Left forelimb (tissue), 1 donor: ENCODE data around the gene POLD2.

Experiments used
- DNase-seq: peaks from one replicate; pipeline ENCODE4 v3.0.0-alpha.2; 2018; ENCODE audit warnings: low spot score

POLD2 gene

GRCh38 chr7:44081266-44081748 is 42.0 kb downstream of the POLD2 start:
- no peak for DNase-seq

GRCh38 chr7:44080686-44081265 is 42.6 kb downstream of the POLD2 start:
- no peak for DNase-seq

GRCh38 chr7:44080118-44080517 is 43.2 kb downstream of the POLD2 start:
- no peak for DNase-seq

- no peak for DNase-seq
Observed at GRCh38 chr7:44079331-44080021, 43.9 kb downstream of the POLD2 start.

GRCh38 chr7:44078521-44078920 is 44.8 kb downstream of the POLD2 start:
- no peak for DNase-seq

GRCh38 chr7:44077681-44078091 is 45.7 kb downstream of the POLD2 start:
- no peak for DNase-seq

- DNase-seq: no peak
Observed at GRCh38 chr7:44077061-44077460, 46.3 kb downstream of the POLD2 start.

GRCh38 chr7:44076101-44076895 is 47.0 kb downstream of the POLD2 start:
- DNase-seq: no peak

GRCh38 chr7:44075296-44076075 is 47.9 kb downstream of the POLD2 start:
- DNase-seq: no peak

- DNase-seq: no peak
Observed at GRCh38 chr7:44074349-44074695, 49.0 kb downstream of the POLD2 start.

GRCh38 chr7:44073664-44074348 is 49.5 kb downstream of the POLD2 start:
- DNase-seq: no peak

- no peak for DNase-seq
Observed at GRCh38 chr7:44072364-44073231, 50.8 kb downstream of the POLD2 start.

GRCh38 chr7:44071726-44072363 is 51.5 kb downstream of the POLD2 start:
- DNase-seq: no peak

GRCh38 chr7:44068054-44068453 is 55.3 kb downstream of the POLD2 start:
- DNase-seq: no peak

- DNase-seq: no peak
Observed at GRCh38 chr7:44067064-44067951, 56.0 kb downstream of the POLD2 start.

GRCh38 chr7:44066494-44067063 is 56.8 kb downstream of the POLD2 start:
- DNase-seq: no peak

- DNase-seq: no peak
Observed at GRCh38 chr7:44066111-44066460, 57.3 kb downstream of the POLD2 start.

GRCh38 chr7:44065431-44066110 is 57.8 kb downstream of the POLD2 start, which contains the start of gene PGAM2:
Gene PGAM2 (minus strand): TSS chr7:44065567. CDS start chr7:44065529, 38 bp downstream.
- DNase-seq: no peak
